RKO (cell line): ENCODE results near the gene ATMIN.

Experiments
- DNase-seq: peaks from one replicate; pipeline ENCODE4 v3.0.0-alpha.2; 2016; ENCODE audit warnings: low spot score

ATMIN gene

DNA sequence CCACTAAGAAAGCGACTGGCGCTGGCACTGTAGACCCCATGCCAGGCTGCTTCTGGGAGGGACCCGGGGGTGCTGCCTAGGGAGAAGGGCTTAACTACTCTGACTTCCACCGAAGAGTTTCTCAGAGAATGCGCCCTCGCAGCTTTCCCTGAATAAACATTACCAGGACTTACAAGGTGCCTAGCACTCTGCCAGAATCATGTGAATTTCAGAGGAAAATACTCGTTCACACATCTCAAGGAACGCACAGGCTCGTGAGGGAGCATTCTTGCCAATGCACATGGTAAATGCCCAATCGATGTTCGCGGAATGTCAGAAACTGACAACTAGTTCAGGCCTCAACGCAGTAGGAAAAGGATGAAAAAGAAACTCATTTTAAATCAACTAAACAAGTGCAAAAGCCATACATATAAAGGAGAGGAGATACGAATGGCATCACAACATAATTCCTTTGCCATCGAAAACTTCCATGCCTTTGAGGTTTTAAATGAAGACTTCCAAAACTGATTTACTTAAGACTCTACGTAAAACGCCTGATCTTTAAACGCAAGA, 30.0 kb upstream of the ATMIN start:
- DNase-seq: peak; percentile 62

DNA sequence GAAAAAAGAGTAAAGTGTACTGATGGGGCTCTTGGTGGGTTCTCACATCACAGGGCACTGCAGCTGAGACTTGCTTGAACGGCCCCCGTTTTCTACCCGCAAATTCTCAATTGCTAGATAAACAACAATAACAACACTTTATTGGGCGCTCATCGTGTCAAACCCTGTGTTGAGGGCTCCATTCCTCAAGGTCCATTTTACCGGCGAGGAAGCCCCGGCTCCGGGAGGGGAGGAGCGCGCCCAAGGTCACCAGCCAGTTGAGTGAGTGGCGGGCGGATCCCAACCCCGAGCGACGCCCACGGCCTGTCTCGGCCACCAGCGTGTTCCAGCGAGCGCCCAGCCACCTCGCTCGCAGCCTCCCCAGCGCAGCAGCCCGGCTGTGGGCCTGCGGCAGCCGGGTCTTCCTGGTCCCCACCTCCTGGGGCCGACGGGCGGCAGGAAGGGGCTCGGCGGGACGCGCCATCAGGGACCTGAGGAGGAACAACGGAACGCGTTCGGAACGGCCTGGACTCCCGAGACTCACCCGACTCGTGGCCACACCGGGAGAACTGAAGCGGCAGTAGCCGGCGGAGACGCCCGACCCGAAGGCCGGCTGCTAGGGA, 29.3 kb upstream of the ATMIN start:
- DNase-seq: peak; percentile 72

DNA sequence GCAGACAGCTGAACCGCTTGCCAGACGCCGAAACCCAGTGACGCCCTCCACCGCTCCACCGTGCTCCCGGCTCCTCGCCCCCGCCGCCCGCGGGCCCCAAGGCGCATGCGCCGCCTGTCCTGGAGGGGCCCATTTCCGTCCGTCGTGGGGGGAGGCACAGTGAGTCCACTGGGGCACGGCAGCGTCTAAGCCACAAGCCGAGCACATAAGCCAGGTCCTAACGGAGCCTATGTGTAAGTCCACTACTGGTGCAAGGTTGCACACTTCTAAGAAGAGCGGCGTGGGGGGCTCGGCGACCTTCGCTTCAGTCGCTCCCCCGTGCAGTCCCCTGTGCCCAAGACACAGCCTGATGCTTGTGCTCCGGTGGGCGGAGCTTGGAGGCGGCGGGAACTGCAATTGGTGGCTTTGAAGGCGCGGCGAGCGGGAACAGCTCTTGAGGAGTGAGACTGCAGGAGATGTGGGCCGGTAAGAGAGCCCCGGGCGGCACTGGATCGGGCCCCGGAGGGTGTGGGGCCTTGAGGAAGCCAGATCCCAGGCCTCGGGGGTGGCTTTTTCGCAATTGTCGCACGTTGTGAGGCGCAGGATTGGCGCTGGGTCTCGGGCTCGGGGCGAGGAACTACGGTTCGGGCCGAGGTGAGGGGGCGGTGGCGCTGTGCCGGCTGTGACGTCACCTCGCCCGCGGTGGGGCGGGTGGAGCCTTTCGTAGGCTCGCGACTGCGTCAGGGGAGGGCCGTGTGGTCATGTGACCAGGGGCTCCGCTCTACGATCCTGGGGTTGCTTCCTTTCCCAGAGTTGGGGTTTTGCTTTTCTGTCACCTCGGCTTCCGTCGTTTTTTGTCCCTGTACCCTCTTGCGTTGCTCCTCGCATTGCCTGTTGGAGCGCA, 28.6 kb upstream of the ATMIN start, which contains the start of the genes CENPN and CMC2:
TSS of gene CENPN (plus strand) at position 402 of the 883 bp plus-strand sequence. CDS start 4,726 bp downstream, outside the sequence.
TSS of gene CMC2 (minus strand) at position 73 of the 883 bp plus-strand sequence. CDS start 9,491 bp downstream, outside the sequence.
- DNase-seq: peak; percentile 98

DNA sequence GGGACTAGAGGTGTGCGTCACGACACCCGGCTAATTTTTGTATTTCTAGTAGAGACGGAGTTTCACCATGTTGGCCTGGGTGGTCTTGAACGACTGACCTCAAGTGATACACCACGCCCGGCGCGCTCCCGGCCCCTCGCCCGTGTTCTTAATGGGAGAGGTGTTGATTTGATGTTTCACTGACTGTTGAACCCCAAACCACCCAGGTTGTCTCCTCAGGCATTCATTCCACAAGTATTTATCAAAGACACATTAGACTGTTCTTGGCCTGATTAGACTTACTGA, 27.2 kb upstream of the ATMIN start:
- DNase-seq: no peak

DNA sequence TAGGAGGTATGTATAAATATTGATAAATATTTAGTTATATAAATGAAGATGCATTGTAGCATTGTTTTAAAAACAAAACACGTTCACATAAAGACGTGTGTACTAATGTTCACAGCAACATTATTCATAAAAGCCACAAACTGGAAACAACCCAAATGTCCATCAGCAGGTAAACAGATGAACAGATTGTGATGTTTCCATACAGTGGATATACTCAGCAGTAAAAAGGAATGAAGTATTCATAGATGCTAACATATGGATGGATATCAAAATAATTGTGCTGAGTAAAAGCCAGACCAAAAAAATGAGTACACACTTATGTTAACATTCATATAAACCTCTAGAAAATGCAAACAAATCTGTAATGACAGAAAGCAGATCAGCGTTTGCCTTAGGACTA, 22.7 kb upstream of the ATMIN start:
- DNase-seq: no peak

DNA sequence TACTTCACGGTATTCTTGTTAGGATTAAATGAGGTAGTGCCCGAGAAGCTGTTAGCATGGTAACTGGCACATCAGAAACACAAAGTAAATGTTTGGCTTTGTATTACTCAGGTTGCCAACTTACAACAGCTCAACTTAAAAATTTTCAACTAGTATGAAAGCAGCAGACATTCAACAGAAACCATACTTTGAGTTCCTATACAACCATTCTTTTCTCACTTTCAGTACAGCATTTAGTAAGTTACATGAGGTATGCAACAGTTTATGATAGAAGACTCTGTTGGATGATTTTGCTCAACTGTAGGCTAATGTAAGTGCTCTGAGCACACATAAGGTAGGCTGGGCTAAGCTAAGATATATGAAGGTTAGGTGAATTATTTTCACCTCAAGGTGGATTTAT, 21.0 kb upstream of the ATMIN start:
- DNase-seq: no peak

DNA sequence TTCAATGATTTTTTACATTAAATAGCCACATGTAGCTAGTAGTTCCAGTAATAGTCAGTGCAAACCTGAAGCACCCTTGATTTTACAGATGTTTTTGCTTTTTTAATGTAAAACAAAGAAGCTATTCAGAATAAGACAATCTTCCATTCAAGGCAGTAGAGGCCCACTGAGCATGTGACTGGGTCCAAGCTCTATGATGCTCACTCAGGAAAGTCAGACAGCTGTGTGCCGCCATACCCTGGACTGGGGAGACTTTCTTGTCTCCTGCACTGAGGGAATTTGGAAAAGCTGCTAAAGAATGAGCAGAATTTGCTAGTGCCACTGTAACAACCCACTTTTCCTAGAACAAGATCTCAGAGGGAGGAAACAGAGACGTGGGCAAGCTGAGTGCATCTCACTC, 17.1 kb upstream of the ATMIN start:
- no peak for DNase-seq

DNA sequence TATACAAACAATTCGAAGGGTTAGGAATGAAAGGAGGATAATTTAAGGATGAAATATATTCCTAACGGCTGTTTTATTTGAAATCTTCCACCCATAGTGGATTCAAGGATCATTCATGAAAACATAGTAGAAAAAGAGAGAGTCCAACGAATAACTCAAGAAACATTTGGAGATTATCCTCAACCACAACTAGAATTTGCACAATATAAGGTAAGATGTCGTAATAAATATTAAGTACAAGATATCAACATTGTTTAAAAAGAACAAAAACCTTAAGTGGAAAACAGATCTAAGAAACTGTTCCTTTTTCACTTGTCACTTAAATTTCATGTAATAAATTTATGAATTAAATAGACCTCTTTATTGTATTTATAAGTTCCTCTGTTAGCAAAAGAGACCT, 9.2 kb upstream of the ATMIN start:
- no peak for DNase-seq

DNA sequence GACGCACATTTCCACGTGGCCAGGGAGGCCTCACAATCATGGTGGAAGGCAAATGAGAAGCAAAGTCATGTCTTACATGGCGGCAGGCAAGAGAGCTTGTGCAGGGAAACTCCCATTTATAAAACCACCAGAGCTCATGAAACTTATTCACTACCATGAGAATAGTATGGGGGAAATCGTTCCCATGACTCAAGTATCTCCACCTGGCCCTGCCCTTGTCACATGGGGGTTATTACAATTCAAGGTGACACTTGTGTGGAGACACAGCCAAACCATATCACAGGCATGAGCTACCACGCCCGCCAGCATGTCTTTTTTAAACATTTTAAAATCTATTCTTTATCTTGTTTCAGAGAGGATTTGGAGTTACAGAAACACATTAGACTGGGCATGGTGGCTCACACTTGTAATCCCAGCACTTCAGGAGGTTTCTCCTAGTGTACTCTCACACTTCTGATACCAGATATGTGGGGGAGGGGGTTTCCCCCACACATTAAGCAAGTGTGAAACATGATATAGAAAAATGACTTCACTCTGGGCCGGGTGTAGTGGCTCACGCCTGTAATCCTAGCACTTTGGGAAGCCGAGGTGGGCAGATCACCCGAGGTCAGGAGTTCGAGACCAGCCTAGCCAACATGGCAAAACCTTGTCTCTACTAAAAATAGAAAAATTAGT, 5.6 kb upstream of the ATMIN start:
- DNase-seq: no peak

DNA sequence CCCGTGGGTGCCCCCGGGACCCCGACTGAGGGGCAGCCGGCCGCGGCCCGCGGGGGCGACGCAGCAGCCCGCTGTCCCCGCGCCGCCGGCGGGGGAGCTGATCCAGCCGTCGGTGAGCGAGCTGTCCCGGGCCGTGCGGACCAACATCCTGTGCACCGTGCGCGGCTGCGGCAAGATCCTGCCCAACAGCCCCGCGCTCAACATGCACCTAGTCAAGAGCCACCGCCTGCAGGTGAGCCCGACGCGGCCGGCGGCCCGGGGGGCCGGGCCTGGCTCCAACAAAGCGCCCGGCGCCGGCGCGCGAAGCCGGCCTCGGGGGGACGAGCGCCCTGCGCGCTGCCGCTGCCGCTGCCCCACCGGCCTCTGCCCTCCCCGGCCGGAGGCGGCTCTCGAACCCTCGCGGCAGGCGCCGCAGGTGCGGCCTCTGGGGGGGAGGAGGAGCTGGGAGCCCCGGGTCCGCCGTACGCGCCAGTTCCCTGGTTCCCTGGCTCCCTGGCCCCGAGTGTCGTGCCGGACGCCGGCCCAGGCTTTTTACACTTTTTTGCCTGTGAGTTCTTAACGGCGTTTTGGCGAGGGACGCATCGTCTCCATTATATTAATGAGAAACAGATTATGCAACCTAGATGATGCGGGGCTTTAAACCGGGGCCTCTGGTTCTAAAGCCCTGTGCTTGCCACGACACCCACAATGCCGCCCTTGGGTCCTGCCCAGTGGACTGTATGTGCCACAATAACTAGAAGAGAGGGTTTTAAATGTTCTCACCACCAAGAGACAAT, 521 bp downstream of the ATMIN start:
- DNase-seq: peak; percentile 8

DNA sequence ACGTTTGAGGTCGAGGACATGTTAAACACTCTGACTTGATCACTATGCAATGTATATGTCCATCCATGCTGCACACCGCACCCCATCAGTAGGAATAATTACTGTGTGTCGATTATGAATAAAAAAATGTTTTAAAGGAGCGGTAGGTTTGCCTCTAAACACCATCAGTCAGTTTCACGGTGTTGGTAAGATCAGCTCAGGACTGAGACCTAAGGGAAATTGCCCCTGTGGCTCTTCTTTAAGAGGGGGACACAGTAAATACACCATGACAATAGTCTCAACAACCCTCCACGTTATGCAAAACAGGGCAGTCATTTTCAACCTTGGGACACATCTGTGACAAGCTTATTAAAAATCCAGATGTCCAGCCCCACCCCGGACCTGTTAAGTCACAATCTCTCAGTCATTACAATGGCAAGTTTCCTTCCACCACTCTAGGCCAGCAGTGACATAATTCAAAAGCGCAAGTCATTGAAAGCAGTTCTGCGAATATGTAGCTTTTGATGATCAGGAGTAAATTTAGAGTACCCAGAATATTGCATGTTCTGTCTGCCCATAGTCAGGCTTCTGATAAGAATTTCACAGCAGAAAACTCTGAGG, 1.2 kb downstream of the ATMIN start:
- DNase-seq: peak; percentile 42

DNA sequence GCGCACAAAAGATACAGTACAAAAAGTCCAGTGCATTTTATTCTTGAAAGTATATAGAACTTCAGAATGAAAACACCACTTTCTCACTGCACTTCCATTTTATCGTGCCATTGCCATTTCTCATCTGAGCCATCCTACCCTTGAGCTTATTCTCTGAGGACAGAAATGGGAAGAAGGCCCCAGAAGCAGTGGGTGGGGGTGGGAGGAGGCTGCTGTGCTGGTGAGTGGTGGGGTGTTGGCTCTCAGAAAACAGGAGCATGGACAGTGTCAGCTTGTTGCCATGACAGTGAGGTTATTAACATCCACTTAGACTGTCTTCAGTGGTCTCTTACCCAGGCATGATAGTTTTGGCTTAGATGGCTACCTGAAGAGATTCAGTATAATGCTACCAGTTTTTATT, 4.5 kb downstream of the ATMIN start:
- no peak for DNase-seq

DNA sequence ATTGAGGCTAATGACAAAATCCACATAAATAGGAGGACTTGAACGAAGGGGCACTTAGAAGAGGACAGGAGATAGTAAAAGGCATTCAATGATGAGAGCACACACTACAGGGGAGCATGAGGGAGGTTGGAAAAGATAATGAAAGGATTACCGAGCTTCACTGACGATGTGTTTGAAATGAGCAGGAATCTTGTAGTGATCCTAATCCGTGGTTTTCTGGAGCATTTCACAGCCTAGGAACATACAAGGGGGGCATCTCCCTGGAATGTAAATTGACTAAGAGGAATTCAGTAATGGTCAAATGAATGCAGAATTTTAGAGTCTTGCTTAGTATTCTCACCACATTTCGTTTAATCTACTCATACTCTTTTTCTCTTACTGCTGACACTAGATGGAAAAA, 5.2 kb downstream of the ATMIN start:
- no peak for DNase-seq

DNA sequence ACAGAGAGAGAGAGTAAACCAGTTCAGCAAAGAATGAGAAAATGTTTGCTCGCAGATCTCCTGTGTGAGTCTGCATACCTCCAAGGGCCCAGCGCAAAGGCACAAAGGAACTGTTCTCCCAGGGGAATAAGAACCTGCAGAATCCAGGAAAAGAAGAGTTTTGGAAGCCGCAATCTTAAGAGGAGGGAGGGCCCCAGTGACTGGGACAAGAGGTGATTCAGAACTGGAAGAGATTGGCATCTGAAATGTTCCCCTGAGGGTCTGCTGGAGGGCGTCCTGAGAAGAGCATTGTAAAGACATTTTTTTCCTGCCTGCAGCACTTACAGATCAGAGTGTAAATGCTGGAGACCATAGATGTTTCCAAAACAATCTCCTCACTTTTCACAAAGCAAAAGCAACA, 6.1 kb downstream of the ATMIN start:
- no peak for DNase-seq

DNA sequence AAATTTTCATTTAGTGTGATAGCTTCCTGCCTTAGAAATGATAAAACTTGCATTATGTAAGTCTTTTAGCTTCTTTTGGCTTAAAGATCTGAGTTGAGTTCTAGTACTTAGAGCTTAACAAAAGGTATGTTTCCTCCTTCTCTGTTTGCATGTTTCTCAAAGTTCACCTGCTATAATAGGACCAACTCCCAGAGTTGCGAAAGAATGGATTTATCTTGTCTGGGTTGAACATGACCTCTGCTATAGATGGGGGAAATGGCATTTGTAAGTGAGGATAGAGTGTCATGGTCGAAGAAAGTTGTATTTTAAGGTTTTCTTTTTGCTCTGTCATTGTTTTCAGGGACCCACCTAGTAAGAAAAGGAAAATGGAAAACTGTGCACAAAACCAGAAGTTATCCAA, 7.2 kb downstream of the ATMIN start:
- DNase-seq: no peak

DNA sequence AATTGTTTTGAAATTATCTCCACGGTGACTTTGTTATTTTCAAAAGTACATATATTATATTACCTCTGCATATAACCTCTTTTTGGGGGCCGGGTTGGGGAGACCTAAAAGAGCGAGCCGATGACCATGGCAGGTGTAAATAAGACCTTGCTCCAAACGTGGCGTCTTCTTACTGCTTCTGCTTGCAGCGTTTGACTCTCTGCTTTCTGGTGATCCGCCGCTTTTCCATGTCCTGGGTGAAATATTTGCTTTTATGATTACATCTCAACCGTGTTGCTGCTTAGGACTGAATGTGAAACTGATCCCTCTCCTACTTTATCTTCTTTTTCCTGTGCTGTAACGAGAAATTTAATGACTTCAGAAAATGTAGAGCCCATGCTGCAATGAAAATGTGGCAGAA, 18.1 kb downstream of the ATMIN start:
- no peak for DNase-seq

DNA sequence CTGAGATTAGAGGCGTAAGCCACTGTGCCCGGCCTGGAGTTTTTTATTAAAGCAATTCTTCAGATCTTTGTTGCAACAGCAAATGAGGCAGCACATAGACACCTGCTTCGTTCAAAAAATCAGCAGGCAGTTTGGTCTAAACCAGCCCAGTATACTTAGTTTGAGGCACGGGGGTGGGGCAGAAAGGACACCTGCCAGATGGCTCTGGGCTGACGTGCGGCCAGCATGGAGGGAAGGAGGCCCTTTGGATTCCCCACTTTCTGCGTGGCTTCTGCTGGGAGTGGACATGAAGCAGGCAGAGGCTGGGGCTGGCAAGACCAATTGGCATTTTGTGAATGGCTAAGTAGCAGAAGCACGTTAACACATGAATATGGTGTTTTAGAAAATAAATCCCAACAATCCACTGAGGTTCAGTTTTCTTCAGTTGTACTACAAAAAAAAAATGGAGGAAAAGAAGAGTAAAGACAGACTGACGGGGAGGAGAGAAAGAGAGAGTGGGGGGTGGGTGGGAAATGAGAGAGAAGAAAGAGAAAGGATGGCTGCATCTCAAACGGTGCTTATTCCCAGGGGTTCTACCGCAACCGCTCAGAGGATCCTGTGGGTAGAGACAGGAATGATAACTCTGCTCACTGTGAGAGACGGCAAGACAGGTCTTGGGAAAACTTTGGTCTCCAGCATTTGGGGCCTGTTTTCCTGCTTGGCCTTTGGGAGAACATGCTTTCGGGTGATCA, 25.1 kb downstream of the ATMIN start:
- DNase-seq: no peak

DNA sequence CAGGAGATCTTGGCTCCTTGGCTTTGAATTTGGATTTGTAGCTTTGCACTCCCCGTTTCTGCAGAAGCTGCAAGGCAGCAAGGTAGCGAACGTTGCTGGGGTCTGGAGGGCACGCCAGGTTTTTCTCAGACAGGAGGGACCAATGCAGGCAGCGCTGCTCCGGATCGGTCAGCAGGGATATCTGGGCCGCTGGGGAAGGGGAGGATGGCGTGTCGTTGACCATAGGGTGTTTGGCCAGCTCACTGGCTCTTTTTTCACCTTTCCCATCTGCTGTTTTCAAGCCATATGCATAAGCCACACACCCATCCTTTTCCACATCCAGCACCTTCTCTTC, 25.6 kb downstream of the ATMIN start:
- no peak for DNase-seq

DNA sequence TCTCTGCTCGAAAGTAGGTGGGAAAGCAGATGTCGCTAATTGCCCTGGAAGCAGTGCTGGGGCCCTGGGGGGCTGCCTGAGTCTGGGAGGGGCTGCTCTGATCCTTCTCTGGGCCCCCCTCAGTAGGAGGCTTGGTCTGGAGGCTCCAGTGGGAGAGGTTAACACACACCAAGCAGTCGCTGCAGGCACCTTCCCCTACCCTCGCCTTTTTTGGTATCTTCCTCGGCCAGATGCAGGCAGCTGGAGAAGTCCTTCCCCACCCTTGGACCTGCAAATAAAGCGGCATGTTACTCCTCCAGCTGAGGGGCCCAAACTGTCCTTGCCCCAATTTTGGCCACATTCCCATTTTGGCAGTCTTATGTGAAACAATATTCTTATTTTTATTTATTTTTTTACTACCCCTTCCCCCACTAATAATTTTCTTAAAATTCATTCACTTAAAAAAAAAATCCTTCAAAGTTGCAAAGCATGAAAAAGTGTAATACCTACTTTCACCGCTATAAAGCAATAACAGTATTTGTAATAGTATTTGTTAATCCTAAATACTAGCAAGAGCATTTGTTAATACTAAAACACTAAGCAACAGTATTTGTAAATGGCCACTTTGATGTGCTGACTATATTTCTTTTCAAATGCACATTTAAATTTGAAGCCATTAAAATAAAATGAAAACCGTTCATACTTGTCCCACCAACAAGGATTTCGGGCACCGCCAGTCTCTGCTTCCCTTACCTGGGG, 26.4 kb downstream of the ATMIN start:
- no peak for DNase-seq

DNA sequence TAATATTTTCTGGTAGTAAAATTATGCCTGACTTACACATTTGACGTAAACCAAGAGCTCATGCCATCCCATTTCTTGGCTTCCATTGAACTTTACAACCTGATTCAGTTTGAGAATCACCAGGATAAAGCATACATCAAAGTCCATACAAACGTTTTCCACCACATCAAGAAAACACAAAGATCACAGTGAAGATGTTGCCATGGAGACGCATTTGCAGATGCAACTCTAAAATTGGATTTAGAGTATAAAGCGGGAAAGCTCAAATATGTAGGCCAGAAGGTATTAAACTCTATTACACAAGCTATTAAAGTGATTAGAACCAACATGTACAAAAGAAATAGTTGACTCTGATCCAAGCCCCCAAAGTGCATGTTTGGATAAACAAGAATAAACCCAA, 31.0 kb downstream of the ATMIN start:
- DNase-seq: no peak
